DMS53 (cell line): ENCODE data around the gene KDF1.
"Not testable (repeated sequence)": the region's sequence is repeated elsewhere in the genome, so short reads cannot be mapped to it uniquely, and the experiment has no call there.

ENCODE experiments used
- DNase-seq: peaks from one replicate; lab custom pipeline; 2025; lab: John Stamatoyannopoulos, UW

KDF1 gene

DNA sequence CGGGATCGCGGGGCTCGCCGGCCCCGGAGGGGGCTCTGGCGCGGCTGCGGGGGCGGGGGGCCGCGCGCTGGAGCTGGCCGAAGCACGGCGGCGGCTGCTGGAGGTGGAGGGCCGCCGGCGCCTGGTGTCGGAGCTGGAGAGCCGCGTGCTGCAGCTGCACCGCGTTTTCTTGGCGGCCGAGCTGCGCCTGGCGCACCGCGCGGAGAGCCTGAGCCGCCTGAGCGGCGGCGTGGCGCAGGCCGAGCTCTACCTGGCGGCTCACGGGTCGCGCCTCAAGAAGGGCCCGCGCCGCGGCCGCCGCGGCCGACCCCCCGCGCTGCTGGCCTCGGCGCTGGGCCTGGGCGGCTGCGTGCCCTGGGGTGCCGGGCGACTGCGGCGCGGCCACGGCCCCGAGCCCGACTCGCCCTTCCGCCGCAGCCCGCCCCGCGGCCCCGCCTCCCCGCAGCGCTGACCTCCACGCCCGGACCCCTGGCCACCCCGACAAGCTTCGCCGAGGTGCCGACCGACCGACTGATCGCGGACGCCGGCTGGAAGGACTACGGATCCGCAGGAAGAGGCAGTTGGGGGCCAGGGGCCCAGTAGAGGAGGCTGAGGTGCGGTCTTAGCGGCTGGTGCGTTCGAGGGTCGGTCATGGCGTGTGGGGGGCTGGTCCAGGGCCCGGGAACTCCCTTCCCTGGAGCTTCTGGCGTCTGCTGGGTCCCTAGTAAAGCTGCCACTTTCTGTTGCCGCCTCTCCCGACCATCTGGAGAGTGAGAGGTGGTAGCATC is 33.9 kb upstream of the KDF1 start:
- DNase-seq, result peak; percentile 73

DNA sequence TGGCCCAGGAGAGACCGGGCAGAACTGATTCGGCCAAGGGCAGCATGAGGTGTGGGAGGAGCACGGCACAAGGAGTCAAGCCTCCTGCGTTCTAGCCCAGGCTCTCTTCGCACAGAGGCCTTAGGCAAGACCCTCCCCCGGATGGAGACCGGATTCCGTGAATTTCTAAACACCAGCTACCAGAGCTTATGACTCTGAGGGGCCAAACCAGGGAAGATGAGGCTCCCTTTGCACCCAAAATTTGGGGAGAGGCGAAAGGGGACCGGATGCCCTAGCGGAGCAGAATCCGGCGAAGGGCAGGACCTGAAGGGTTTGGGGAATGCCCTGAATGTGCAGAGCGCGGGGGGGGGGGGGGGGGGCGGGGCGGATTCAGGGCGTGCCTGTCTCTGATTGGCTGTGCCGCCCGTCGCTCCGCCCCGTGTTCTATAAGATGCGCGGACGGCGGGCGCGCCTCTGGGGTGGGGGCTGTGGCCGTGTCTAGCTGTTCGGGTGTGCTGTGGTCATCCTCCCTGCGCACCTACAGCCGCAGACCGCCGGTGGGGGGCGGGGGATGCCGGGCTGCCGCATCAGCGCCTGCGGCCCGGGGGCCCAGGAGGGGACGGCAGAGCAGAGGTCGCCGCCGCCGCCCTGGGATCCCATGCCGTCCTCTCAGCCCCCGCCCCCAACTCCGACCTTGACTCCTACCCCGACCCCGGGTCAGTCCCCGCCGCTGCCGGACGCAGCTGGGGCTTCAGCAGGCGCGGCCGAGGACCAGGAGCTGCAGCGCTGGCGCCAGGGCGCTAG is 33.2 kb upstream of the KDF1 start, which contains the start of gene TRNP1:
TRNP1 (plus strand) TSS at position 456 of the 783 bp plus-strand sequence; CDS start at position 551, 95 bp downstream.
- DNase-seq, result peak; percentile 91

DNA sequence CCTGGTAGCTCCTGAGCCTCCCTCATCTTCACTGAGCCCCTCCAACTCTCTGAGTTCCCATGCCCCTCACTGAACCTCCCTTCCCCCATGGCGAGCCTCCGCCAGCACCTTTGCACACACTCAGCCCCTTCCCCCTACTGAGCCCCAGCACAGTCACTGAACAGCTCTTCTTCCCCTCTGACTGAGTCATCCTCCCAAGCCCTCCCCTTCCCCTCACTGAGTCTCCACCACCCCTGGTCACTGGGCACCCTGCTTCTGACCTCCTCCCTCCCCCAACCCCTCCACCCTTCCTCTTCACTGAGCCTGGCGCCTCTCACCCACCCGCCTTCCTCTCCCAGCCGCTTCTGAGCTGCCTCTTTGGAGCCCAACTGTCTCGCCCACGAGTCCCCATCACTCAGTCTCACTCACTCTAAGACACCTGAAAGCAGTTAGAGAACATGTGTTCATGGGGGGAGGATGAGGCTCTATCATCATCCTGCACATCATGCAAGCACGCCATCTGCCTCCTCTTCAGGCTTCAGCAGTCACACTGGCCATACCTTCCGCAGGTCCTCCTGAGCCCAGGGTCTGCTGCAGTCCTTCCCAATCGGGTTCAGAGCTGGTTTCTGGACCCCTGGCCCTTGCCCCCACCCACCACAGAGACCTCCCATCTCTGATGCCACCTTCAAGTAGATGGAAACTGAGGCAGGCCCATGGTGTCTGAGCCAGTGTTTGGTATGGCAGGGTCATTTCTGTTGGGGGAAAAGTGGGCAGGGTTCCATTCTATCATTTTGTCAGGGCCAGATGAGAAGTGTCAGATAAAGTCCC is 31.2 kb upstream of the KDF1 start:
- peak; percentile 97 for DNase-seq

- DNase-seq, result not testable (repeated sequence)
These were observed 29.3 kb upstream of the KDF1 start for GRCh38 chr1:26989403-26990109.

GRCh38 chr1:26986658-26987057 is 26.4 kb upstream of the KDF1 start:
- peak; percentile 67 for DNase-seq

- DNase-seq, result no peak
These were observed 24.0 kb upstream of the KDF1 start for GRCh38 chr1:26984291-26984690.

- DNase-seq, result no peak
These were observed 23.6 kb upstream of the KDF1 start for GRCh38 chr1:26983863-26984262.

DNA sequence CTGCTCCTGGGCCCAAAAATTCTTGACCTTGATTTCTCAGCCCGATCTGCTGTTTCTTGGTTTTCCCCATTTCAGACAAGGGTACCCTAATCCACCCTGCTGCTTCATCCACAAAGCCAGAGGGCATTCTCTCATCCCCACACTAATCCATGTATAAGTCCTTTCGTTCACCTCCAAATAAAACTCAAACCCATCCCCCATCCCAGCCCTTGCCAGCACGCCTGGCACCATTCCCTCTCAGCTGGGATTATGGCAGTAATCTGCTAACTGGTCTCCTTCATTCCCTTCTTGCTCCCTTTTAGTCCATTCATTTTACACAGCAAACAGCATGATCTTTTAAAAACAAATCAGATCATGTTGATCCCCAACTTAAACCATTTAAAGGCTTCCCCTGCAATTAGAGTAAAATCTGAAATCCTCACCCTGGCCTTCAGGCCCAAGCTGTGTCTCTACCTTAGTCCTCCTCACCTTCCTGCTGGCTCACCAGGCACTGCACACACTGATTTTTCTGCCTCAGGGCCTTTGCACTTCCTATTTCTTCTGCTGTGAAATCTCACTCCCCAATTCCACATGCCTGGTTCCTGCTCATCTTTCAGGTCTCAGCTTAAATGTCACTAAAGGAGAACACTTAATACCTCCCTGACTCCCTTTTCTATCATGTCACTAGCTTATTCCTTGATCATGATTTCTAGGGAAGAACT is 21.0 kb upstream of the KDF1 start:
- no peak for DNase-seq

DNA sequence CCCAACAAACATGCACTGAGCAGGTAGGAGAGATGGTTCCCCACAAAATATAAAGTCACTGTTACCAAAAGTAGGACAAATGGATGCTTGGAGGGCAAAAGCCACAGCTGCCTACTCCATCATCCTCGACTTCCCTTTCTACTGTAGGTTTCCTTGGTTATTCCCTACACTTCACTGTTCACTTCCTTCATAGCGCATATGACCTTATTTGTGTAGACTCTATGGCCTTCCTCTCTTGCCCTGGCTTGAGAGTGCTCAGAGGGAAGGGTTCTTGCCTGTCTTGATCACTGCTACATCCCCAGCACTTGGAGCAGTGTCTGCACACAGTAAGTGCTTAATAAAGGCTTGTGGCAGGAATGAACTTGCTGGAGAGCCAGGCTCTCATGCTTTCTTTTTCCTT is 18.6 kb upstream of the KDF1 start:
- DNase-seq, result no peak

GRCh38 chr1:26976621-26977510 is 16.6 kb upstream of the KDF1 start:
- no peak for DNase-seq

- DNase-seq, result no peak
These were observed 12.6 kb upstream of the KDF1 start for GRCh38 chr1:26972821-26973220.

DNA sequence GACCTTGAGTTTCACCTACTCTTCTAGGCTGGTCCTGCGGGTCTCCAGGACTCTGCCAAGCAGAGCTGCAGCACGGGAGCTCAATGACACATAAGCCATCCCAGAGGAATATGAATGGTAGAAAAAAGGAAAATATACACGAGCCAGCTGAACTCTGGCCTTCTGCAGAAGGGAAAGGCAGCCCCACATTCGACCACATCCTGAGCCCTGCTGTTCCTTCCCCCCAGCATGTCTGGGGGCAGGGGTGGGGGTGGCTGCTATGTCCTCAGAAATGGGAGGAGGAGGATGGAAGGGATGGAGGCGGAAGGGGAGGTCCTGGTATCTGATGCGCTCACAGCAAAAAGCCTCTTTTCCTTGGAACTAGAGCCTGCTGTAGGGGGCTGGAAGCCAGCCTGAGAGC is 12.1 kb upstream of the KDF1 start:
- DNase-seq, result no peak

- DNase-seq, result no peak
These were observed 11.3 kb upstream of the KDF1 start for GRCh38 chr1:26971590-26971989.

DNA sequence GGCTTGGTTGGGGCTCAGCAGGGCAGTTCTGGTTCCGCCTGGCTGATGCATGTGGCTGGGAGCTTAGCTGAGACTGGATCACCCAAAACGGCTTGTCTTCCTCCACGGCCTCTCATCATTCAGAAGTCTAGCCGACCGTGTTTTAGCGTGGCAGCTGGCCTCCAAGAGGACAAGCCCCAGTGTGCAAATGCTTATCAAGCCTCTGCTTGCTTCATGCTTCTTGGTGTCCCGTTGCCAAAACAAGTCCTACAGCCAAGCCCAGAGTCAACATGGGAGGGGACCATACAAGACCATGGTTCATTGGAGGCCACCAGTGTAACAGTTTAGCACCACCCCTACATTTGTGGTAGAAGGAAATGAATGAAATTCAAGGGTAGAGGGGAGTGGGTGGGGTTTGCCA is 10.5 kb upstream of the KDF1 start:
- peak; percentile 64 for DNase-seq

DNA sequence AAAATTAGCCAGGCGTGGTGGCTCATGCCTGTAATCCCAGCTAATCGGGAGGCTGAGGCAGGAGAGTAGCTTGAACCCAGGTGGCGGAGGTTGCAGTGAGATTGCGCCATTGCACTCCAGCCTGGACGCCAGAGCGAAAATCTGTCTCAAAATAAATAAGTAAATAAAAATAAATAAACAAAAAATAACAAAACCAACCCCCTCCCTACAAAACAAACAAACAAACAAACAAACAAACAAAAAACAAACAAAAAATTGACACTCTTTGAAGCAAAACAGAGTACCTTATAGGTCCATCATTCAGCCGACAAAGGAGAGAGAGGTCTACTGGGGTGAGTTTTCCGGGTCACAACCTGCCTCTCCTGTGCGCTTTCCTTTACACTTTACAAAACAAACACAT is 5.4 kb upstream of the KDF1 start:
- no peak for DNase-seq

GRCh38 chr1:26965213-26965612 is 4.9 kb upstream of the KDF1 start:
- DNase-seq, result no peak

DNA sequence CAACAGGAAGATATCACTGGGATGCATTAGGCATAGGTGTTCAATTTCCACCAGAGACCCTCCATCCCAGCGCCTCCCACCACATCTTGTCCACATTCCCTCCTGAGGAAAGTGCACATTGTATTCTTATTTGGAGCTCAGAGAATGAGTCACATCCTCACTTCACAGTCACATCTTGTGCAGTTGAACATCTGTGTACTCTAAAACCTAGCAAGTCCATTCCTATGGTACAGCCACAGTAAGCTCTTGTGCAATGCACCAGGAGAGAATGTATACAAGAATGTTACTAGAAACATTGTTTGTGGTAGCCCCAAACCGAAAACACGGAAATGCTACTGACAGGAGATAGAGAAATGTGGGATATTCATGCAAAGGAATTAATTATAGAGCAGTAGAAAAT is 1.6 kb upstream of the KDF1 start:
- DNase-seq, result peak; percentile 60

GRCh38 chr1:26960625-26960966 is 328 bp upstream of the KDF1 start:
- no peak for DNase-seq

GRCh38 chr1:26959270-26959669 is 998 bp downstream of the KDF1 start:
- no peak for DNase-seq

DNA sequence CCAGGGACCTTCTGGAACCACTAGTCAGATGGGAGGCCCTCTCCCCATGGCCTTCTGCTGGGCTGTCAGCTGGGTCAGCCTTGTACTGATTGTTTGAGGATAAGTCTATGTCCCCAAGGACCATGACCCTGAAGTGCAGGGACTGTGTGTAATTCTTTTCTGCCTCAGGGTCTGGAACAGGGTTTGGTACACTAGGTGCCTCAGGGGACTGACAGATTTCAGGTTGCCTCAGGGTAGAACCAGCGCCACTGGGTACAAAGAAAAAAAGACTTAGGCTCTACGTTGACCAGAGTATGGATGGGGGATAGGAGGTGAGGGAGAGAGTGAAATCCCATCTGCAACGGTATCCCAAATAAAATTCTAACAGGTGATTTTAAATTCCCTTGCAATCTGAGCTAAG is 3.0 kb downstream of the KDF1 start:
- DNase-seq, result no peak
